ENCODE measurements around the gene SPDYE6. TPM values are rescaled to one million over a fixed set of nuclear protein-coding genes. Genes with fewer than 3 reads are reported as not detected.
"Not testable (repeated sequence)": the region's sequence is repeated elsewhere in the genome, so short reads cannot be mapped to it uniquely, and the experiment has no call there.

The SPDYE6 gene
- total RNA-seq, result not detected

- not testable (repeated sequence) for H3K27me3 ChIP-seq (ENCODE audit: control insufficient read depth in 3 of 3, insufficient read depth in 3 of 3, low read length in 3 of 3); H3K9me3 ChIP-seq (ENCODE audit: control insufficient read depth in 3 of 3, low read length in 3 of 3); H3K4me3 ChIP-seq (ENCODE audit: low read length in 3 of 3); H3K9ac ChIP-seq (ENCODE audit: low read depth in 1 of 3, low read length in 3 of 3); H3K4me1 ChIP-seq (ENCODE audit: control insufficient read depth in 3 of 3, insufficient read depth in 3 of 3, low read length in 3 of 3); H3K36me3 ChIP-seq (ENCODE audit: control insufficient read depth in 3 of 3, insufficient read depth in 3 of 3, low read length in 3 of 3); H3K27ac ChIP-seq (ENCODE audit: low read depth, low read length)
These were observed at the start of gene SPDYE6 for GRCh38 chr7:102356344-102356743. Gene SPDYE6 (minus strand): TSS chr7:102356444. CDS start chr7:102356023, 421 bp downstream.

GRCh38 chr7:102404862-102405188 is 48.6 kb upstream of the SPDYE6 start:
- H3K27me3 ChIP-seq (ENCODE audit: control insufficient read depth in 3 of 3, insufficient read depth in 3 of 3, low read length in 3 of 3); H3K9ac ChIP-seq (ENCODE audit: low read depth in 1 of 3, low read length in 3 of 3); H3K9me3 ChIP-seq (ENCODE audit: control insufficient read depth in 3 of 3, low read length in 3 of 3); H3K4me3 ChIP-seq (ENCODE audit: low read length in 3 of 3); H3K27ac ChIP-seq (ENCODE audit: low read depth, low read length); H3K4me1 ChIP-seq (ENCODE audit: control insufficient read depth in 3 of 3, insufficient read depth in 3 of 3, low read length in 3 of 3): not testable (repeated sequence)
- H3K36me3 ChIP-seq (ENCODE audit: control insufficient read depth in 3 of 3, insufficient read depth in 3 of 3, low read length in 3 of 3), result peaks cover 51 to 78% (median 69%) of the 10 kb centered on the region in 3 donors

GRCh38 chr7:102404005-102404861 is 48.0 kb upstream of the SPDYE6 start:
- Histone ChIP-seq H3K4me3 (ENCODE audit: low read length in 3 of 3) (no peak overlapping the region), H3K36me3 (ENCODE audit: control insufficient read depth in 3 of 3, insufficient read depth in 3 of 3, low read length in 3 of 3) (peaks cover 54 to 77% (median 71%) of the 10 kb centered on the region in 3 donors), H3K9me3 (ENCODE audit: control insufficient read depth in 3 of 3, low read length in 3 of 3) (no peaks in the 10 kb centered on the region), H3K27me3 (ENCODE audit: control insufficient read depth in 3 of 3, insufficient read depth in 3 of 3, low read length in 3 of 3) (no peaks in the 10 kb centered on the region), H3K27ac (ENCODE audit: low read depth, low read length) (no peak overlapping the region), H3K4me1 (ENCODE audit: control insufficient read depth in 3 of 3, insufficient read depth in 3 of 3, low read length in 3 of 3) (no peaks in the 10 kb centered on the region), H3K9ac (ENCODE audit: low read depth in 1 of 3, low read length in 3 of 3) (no peak overlapping the region)

GRCh38 chr7:102403563-102403962 is 47.3 kb upstream of the SPDYE6 start:
- Histone ChIP-seq H3K4me1 (ENCODE audit: control insufficient read depth in 3 of 3, insufficient read depth in 3 of 3, low read length in 3 of 3) (no peaks in the 10 kb centered on the region), H3K9me3 (ENCODE audit: control insufficient read depth in 3 of 3, low read length in 3 of 3) (no peaks in the 10 kb centered on the region), H3K27me3 (ENCODE audit: control insufficient read depth in 3 of 3, insufficient read depth in 3 of 3, low read length in 3 of 3) (no peaks in the 10 kb centered on the region), H3K9ac (ENCODE audit: low read depth in 1 of 3, low read length in 3 of 3) (no peak overlapping the region), H3K27ac (ENCODE audit: low read depth, low read length) (no peak overlapping the region), H3K4me3 (ENCODE audit: low read length in 3 of 3) (no peak overlapping the region), H3K36me3 (ENCODE audit: control insufficient read depth in 3 of 3, insufficient read depth in 3 of 3, low read length in 3 of 3) (peaks cover 52 to 80% (median 71%) of the 10 kb centered on the region in 3 donors)

GRCh38 chr7:102400360-102400759 is 44.1 kb upstream of the SPDYE6 start:
- H3K4me3 ChIP-seq (ENCODE audit: low read length in 3 of 3), result no peak overlapping the region
- H3K36me3 ChIP-seq (ENCODE audit: control insufficient read depth in 3 of 3, insufficient read depth in 3 of 3, low read length in 3 of 3), result peaks cover 36 to 51% (median 45%) of the 10 kb centered on the region in 3 donors
- no peak overlapping the region for H3K9ac ChIP-seq (ENCODE audit: low read depth in 1 of 3, low read length in 3 of 3)
- no peaks in the 10 kb centered on the region for H3K27me3 ChIP-seq (ENCODE audit: control insufficient read depth in 3 of 3, insufficient read depth in 3 of 3, low read length in 3 of 3)
- H3K9me3 ChIP-seq (ENCODE audit: control insufficient read depth in 3 of 3, low read length in 3 of 3), result no peaks in the 10 kb centered on the region
- H3K4me1 ChIP-seq (ENCODE audit: control insufficient read depth in 3 of 3, insufficient read depth in 3 of 3, low read length in 3 of 3), result peaks cover 11 to 18% (median 15%) of the 10 kb centered on the region in 3 donors
- no peak overlapping the region for H3K27ac ChIP-seq (ENCODE audit: low read depth, low read length)

- H3K9me3 ChIP-seq (ENCODE audit: control insufficient read depth in 3 of 3, low read length in 3 of 3), result no peaks in the 10 kb centered on the region
- H3K4me3 ChIP-seq (ENCODE audit: low read length in 3 of 3), result no peak overlapping the region
- peaks cover 22 to 37% (median 32%) of the 10 kb centered on the region in 3 donors for H3K36me3 ChIP-seq (ENCODE audit: control insufficient read depth in 3 of 3, insufficient read depth in 3 of 3, low read length in 3 of 3)
- peaks cover 11 to 18% (median 15%) of the 10 kb centered on the region in 3 donors for H3K4me1 ChIP-seq (ENCODE audit: control insufficient read depth in 3 of 3, insufficient read depth in 3 of 3, low read length in 3 of 3)
- no peak overlapping the region for H3K27ac ChIP-seq (ENCODE audit: low read depth, low read length)
- no peak overlapping the region for H3K9ac ChIP-seq (ENCODE audit: low read depth in 1 of 3, low read length in 3 of 3)
- no peaks in the 10 kb centered on the region for H3K27me3 ChIP-seq (ENCODE audit: control insufficient read depth in 3 of 3, insufficient read depth in 3 of 3, low read length in 3 of 3)
These were observed 42.3 kb upstream of the SPDYE6 start for GRCh38 chr7:102398543-102398942.

GRCh38 chr7:102396710-102397019 is 40.4 kb upstream of the SPDYE6 start:
- Histone ChIP-seq H3K27me3 (ENCODE audit: control insufficient read depth in 3 of 3, insufficient read depth in 3 of 3, low read length in 3 of 3) (no peaks in the 10 kb centered on the region), H3K4me1 (ENCODE audit: control insufficient read depth in 3 of 3, insufficient read depth in 3 of 3, low read length in 3 of 3) (peaks cover 11 to 18% (median 15%) of the 10 kb centered on the region in 3 donors), H3K27ac (ENCODE audit: low read depth, low read length) (peak overlapping the region; percentile 78), H3K9ac (ENCODE audit: low read depth in 1 of 3, low read length in 3 of 3) (peak overlapping the region; percentile 96 to 99 (median 98)), H3K4me3 (ENCODE audit: low read length in 3 of 3) (peak overlapping the region; percentile 94 to 98 (median 95)), H3K9me3 (ENCODE audit: control insufficient read depth in 3 of 3, low read length in 3 of 3) (no peaks in the 10 kb centered on the region), H3K36me3 (ENCODE audit: control insufficient read depth in 3 of 3, insufficient read depth in 3 of 3, low read length in 3 of 3) (peaks cover 14 to 22% (median 19%) of the 10 kb centered on the region in 3 donors)

GRCh38 chr7:102395873-102396709 is 39.8 kb upstream of the SPDYE6 start, which contains the start of gene PRKRIP1:
Gene PRKRIP1 (plus strand): TSS chr7:102396363. CDS start chr7:102396412, 49 bp downstream.
- H3K27ac ChIP-seq (ENCODE audit: low read depth, low read length), result peak within 1 kb of the TSS; percentile 78
- peak within 1 kb of the TSS; percentile 96 to 99 (median 98) for H3K9ac ChIP-seq (ENCODE audit: low read depth in 1 of 3, low read length in 3 of 3)
- H3K36me3 ChIP-seq (ENCODE audit: control insufficient read depth in 3 of 3, insufficient read depth in 3 of 3, low read length in 3 of 3), result peaks cover 14 to 21% (median 18%) of the 10 kb centered on the region in 3 donors
- H3K4me1 ChIP-seq (ENCODE audit: control insufficient read depth in 3 of 3, insufficient read depth in 3 of 3, low read length in 3 of 3), result peaks cover 11 to 18% (median 15%) of the 10 kb centered on the region in 3 donors
- peak within 1 kb of the TSS; percentile 94 to 98 (median 95) for H3K4me3 ChIP-seq (ENCODE audit: low read length in 3 of 3)
- H3K27me3 ChIP-seq (ENCODE audit: control insufficient read depth in 3 of 3, insufficient read depth in 3 of 3, low read length in 3 of 3), result no peaks in the 10 kb centered on the region
- H3K9me3 ChIP-seq (ENCODE audit: control insufficient read depth in 3 of 3, low read length in 3 of 3), result no peaks in the 10 kb centered on the region

- H3K4me1 ChIP-seq (ENCODE audit: control insufficient read depth in 3 of 3, insufficient read depth in 3 of 3, low read length in 3 of 3), result peaks cover 12 to 18% (median 15%) of the 10 kb centered on the region in 3 donors
- H3K9me3 ChIP-seq (ENCODE audit: control insufficient read depth in 3 of 3, low read length in 3 of 3), result no peaks in the 10 kb centered on the region
- peak overlapping the region; percentile 89 to 99 (median 98) for H3K9ac ChIP-seq (ENCODE audit: low read depth in 1 of 3, low read length in 3 of 3)
- H3K36me3 ChIP-seq (ENCODE audit: control insufficient read depth in 3 of 3, insufficient read depth in 3 of 3, low read length in 3 of 3), result peaks cover 14 to 17% (median 15%) of the 10 kb centered on the region in 3 donors
- H3K27me3 ChIP-seq (ENCODE audit: control insufficient read depth in 3 of 3, insufficient read depth in 3 of 3, low read length in 3 of 3), result no peaks in the 10 kb centered on the region
- H3K27ac ChIP-seq (ENCODE audit: low read depth, low read length), result peak overlapping the region; percentile 78
- peak overlapping the region; percentile 94 to 98 (median 95) for H3K4me3 ChIP-seq (ENCODE audit: low read length in 3 of 3)
These were observed 39.3 kb upstream of the SPDYE6 start for GRCh38 chr7:102395592-102395872.

- Histone ChIP-seq H3K4me1 (ENCODE audit: control insufficient read depth in 3 of 3, insufficient read depth in 3 of 3, low read length in 3 of 3) (peaks cover 13 to 18% (median 15%) of the 10 kb centered on the region in 3 donors), H3K4me3 (ENCODE audit: low read length in 3 of 3) (no peak overlapping the region), H3K9me3 (ENCODE audit: control insufficient read depth in 3 of 3, low read length in 3 of 3) (no peaks in the 10 kb centered on the region), H3K27me3 (ENCODE audit: control insufficient read depth in 3 of 3, insufficient read depth in 3 of 3, low read length in 3 of 3) (no peaks in the 10 kb centered on the region), H3K27ac (ENCODE audit: low read depth, low read length) (no peak overlapping the region), H3K36me3 (ENCODE audit: control insufficient read depth in 3 of 3, insufficient read depth in 3 of 3, low read length in 3 of 3) (peaks cover under 1 to 5% (median 3%) of the 10 kb centered on the region in 3 donors), H3K9ac (ENCODE audit: low read depth in 1 of 3, low read length in 3 of 3) (no peak overlapping the region)
These were observed 37.2 kb upstream of the SPDYE6 start for GRCh38 chr7:102393467-102393866.

All from skeletal muscle tissue (tissue), 4 donors.